ENCODE results near the gene FNDC10.
"Not testable (repeated sequence)": the region's sequence is repeated elsewhere in the genome, so short reads cannot be mapped to it uniquely, and the experiment has no call there.

DNA sequence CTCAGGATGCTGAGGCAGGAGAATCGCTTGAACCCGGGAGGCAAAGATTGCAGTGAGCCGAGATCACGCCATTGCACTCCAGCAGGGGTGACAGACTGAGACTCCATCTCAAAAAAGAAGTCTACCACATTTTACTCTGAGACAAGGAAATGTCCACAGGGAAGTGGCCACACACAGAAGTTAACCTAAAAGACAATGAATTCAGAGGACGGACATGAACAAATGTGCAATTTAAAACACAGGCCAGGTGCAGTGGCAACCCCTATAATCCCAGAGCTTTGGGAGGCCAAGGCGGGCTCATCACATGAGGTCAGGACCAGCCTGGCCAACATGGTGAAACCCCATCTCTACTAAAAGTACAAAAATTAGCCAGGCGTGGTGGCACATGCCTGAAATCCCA, 42.2 kb downstream of the FNDC10 start:
- TF ChIP-seq YY1 (IDR thresholded peaks at IDR 0.05; ENCODE audit: insufficient read depth, insufficient read length); SUZ12 (IDR thresholded peaks at IDR 0.05; ENCODE audit: extremely low read depth, insufficient read depth, insufficient read length): not testable (repeated sequence)
